ENCODE data around the gene NR5A2.

- TF ChIP-seq CTCF (conservative IDR thresholded peaks at IDR 0.05) (no peak), EZH2 (IDR thresholded peaks at IDR 0.05; ENCODE audit: low read depth) (no peak)
These were observed 79.5 kb downstream of the NR5A2 start for GRCh38 chr1:200107004-200107470.

Measured in PC-9 (cell line).